ENCODE data around the gene RNF207.

GRCh38 chr1:6245086-6245868, 39.4 kb downstream of the RNF207 start:
- TF ChIP-seq CTCF (IDR thresholded peaks at IDR 0.05), result peak; percentile 91
- peak; percentile 99 for TF ChIP-seq REST (IDR thresholded peaks at IDR 0.05; ENCODE audit: insufficient read depth in 1 of 2, low read depth in 2 of 2, low read length in 1 of 2)
- no peak for TF ChIP-seq POLR2AphosphoS5 (IDR thresholded peaks at IDR 0.05; ENCODE audit: low read depth, low read length)
- TF ChIP-seq TCF7L2 (IDR thresholded peaks at IDR 0.05; ENCODE audit: low read depth, low read length), result peak; percentile 33; the same call in 1 of the 2 replicates

Data from Panc1 (cell line).